Neural cell (in vitro differentiated cells): ENCODE results near the gene FASLG. TPM values are rescaled to one million over a fixed set of nuclear protein-coding genes. Genes with fewer than 3 reads are reported as not detected.

Experiments
- H2AFZ ChIP-seq: fragments of 200-600, 300-800 bp; sonication (generic), shearing (Covaris generic); 2 replicates; pipeline ENCODE4 v1.6.0; 2014; ENCODE audit warnings: low read depth, mild to moderate bottlenecking, antibody characterized with exemption, low read length, moderate library complexity
- H3F3A ChIP-seq: fragments of 200-600 bp; shearing (Covaris generic); 2 replicates; pipeline ENCODE4 v1.6.1; 2016; ENCODE audit warnings: mild to moderate bottlenecking, moderate library complexity, mixed read lengths, antibody characterized with exemption, low read length; ENCODE audit not compliant: insufficient read depth, poor library complexity, severe bottlenecking
- H3K27ac ChIP-seq: fragments of 200-600, 300-800 bp; sonication (generic), shearing (Covaris generic); 2 replicates; pipeline ENCODE4 v1.5.1; 2014; ENCODE audit warnings: mild to moderate bottlenecking, low read length, moderate library complexity
- H3K27me3 ChIP-seq: fragments of 300-800, 200-600 bp; sonication (generic), shearing (Covaris generic); 2 replicates; pipeline ENCODE4 v1.6.0; 2014; ENCODE audit warnings: mild to moderate bottlenecking, low read depth, low read length, moderate library complexity; ENCODE audit not compliant: insufficient read depth
- H3K36me3 ChIP-seq: fragments of 300-800, 200-600 bp; sonication (generic), shearing (Covaris generic); 2 replicates; pipeline ENCODE4 v1.5.1; 2014; ENCODE audit warnings: mild to moderate bottlenecking, antibody characterized with exemption, low read length, moderate library complexity; ENCODE audit not compliant: insufficient read depth
- H3K4me2 ChIP-seq: fragments of 300-800, 200-600 bp; sonication (generic), shearing (Covaris generic); 2 replicates; pipeline ENCODE4 v1.6.0; 2014; ENCODE audit warnings: mild to moderate bottlenecking, low read length
- H3K4me3 ChIP-seq: fragments of 300-800, 200-600 bp; sonication (generic), shearing (Covaris generic); 2 replicates; pipeline ENCODE4 v1.5.1; 2014; ENCODE audit warnings: mild to moderate bottlenecking, low read length, moderate library complexity
- H3K79me2 ChIP-seq: fragments of 200-600 bp; shearing (Covaris generic); replicated peaks from 2 replicates; pipeline ENCODE4 v1.6.0; 2014; ENCODE audit warnings: mild to moderate bottlenecking, low read length, moderate library complexity; ENCODE audit not compliant: insufficient read depth
- H3K9ac ChIP-seq: fragments of 300-800, 200-600 bp; sonication (generic), shearing (Covaris generic); 2 replicates; pipeline ENCODE4 v1.6.1; 2016; ENCODE audit warnings: mild to moderate bottlenecking, low read length, mixed read lengths
- H3K9me2 ChIP-seq: fragments of 200-600 bp; shearing (Covaris generic); 2 replicates; pipeline ENCODE4 v1.6.1; 2016; ENCODE audit warnings: mild to moderate bottlenecking, low read length, mixed read lengths; ENCODE audit not compliant: insufficient read depth
- H3K9me3 ChIP-seq: fragments of 200-600, 300-800 bp; sonication (generic), shearing (Covaris generic); 2 replicates; pipeline ENCODE4 v1.6.1; 2016; ENCODE audit warnings: mild to moderate bottlenecking, mixed run types, low read length, moderate library complexity, mixed read lengths
- H4K20me1 ChIP-seq: fragments of 200-600 bp; shearing (Covaris generic); 2 replicates; pipeline ENCODE4 v1.6.1; 2016; ENCODE audit warnings: mild to moderate bottlenecking, mixed run types; ENCODE audit not compliant: insufficient read depth
- CTCF ChIP-seq: fragments of 450-650 bp; IDR thresholded peaks from 2 replicates; pipeline ENCODE4 v1.5.1; 2014; ENCODE audit warnings: antibody characterized with exemption, mild to moderate bottlenecking, moderate library complexity; ENCODE audit not compliant: poor library complexity, severe bottlenecking
- EP300 ChIP-seq: fragments of 450-650 bp; conservative IDR thresholded peaks from 2 replicates; pipeline ENCODE4 v1.6.1; 2014; ENCODE audit warnings: antibody characterized with exemption, mild to moderate bottlenecking, moderate library complexity; ENCODE audit not compliant: poor library complexity, severe bottlenecking
- EZH2 ChIP-seq: fragments of 200-600, 300-800 bp; shearing (Covaris generic), sonication (generic); IDR thresholded peaks from 2 replicates; pipeline ENCODE4 v1.6.1; 2014; ENCODE audit warnings: antibody characterized with exemption, low read length, borderline replicate concordance, mild to moderate bottlenecking; ENCODE audit not compliant: insufficient read depth, poor library complexity, severe bottlenecking
- MXI1 ChIP-seq: fragments of 450-650 bp; conservative IDR thresholded peaks from 2 replicates; pipeline ENCODE4 v1.6.1; 2014; ENCODE audit warnings: antibody characterized with exemption, mild to moderate bottlenecking; ENCODE audit not compliant: poor library complexity, severe bottlenecking
- POLR2AphosphoS5 ChIP-seq: IDR thresholded peaks from 2 replicates; pipeline ENCODE4 v1.6.1; 2012
- RAD21 ChIP-seq: fragments of 450-650 bp; conservative IDR thresholded peaks from 2 replicates; pipeline ENCODE4 v1.6.1; 2014; ENCODE audit warnings: antibody characterized with exemption, mild to moderate bottlenecking, moderate library complexity
- REST ChIP-seq: IDR thresholded peaks from 2 replicates; pipeline ENCODE4 v1.6.1; 2012; ENCODE audit warnings: borderline replicate concordance
- SMC3 ChIP-seq: fragments of 450-650 bp; conservative IDR thresholded peaks from 2 replicates; pipeline ENCODE4 v1.6.1; 2014; ENCODE audit warnings: antibody characterized with exemption, mild to moderate bottlenecking, moderate library complexity; ENCODE audit not compliant: poor library complexity
- TAF1 ChIP-seq: IDR thresholded peaks from 2 replicates; pipeline ENCODE4 v1.6.1; 2012; ENCODE audit warnings: low read depth
- polyA plus RNA-seq: library from polyadenylated mRNA; depleted of rRNA; stranded (reverse); fragments of >200 nt; gene quantifications from 2 replicates; pipeline ENCODE4 v1.2.3, GENCODE V29; 2014

The FASLG gene
- polyA plus RNA-seq, 1 donor from 2014 or later, result not detected

DNA sequence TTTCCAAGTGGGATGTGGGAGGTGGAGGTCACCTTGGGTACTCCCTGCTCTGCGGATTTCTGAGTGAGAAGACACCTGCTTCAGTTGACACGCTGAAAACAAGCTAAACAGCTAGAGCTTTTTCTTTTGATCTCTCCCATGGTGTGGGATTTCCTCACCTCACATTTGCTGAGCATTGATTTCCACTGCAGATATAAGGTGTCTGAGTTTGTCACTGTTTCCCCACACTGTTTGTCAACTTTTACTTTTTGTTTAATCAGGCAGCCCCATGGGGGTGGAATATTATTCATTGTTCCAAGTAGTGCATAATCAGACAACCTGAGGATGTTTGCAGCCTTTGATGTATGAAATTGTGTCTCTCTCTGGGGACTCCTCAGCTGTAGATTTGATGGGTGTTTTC, 49.5 kb downstream of the FASLG start:
- no peaks in the 10 kb centered on the region for H3F3A ChIP-seq
- H3K27me3 ChIP-seq, result no peaks in the 10 kb centered on the region
- H3K79me2 ChIP-seq, result no peaks in the 10 kb centered on the region
- H3K9me2 ChIP-seq, result no peaks in the 10 kb centered on the region
- no peaks in the 10 kb centered on the region for H3K36me3 ChIP-seq
- H4K20me1 ChIP-seq, result no peaks in the 10 kb centered on the region
- H2AFZ ChIP-seq, result no peak overlapping the region
- no peak overlapping the region for H3K4me2 ChIP-seq
- TF ChIP-seq EZH2 (no peak), CTCF (no peak), EP300 (no peak), TAF1 (no peak), MXI1 (no peak), REST (no peak), POLR2AphosphoS5 (no peak), SMC3 (no peak), RAD21 (no peak)
- H3K27ac ChIP-seq, result no peak overlapping the region
- no peak overlapping the region for H3K9ac ChIP-seq
- no peaks in the 10 kb centered on the region for H3K9me3 ChIP-seq
- no peak overlapping the region for H3K4me3 ChIP-seq

DNA sequence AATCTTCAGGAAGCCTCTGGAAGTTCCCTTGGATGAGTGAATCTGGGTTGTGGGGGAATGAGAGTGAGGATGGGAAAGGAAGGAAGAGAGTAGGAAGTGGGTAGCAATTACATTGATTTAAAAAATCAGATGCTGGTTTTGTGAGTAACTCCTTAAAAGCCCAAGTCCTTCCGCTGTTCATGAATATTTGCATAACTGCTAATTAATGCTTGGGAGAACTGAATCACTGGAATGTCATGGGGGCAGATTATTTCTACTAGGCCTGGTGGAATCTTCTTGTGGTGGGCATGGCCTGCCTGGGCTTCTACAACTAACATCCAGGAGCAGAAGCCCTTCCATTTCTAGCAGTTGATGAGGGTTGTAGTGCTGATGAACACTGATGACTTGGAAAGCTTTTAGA, 52.7 kb downstream of the FASLG start:
- no peaks in the 10 kb centered on the region for H3K9me3 ChIP-seq
- H3K9me2 ChIP-seq, result no peaks in the 10 kb centered on the region
- H3K79me2 ChIP-seq, result no peaks in the 10 kb centered on the region
- TF ChIP-seq REST, result no peak
- no peak for TF ChIP-seq TAF1
- TF ChIP-seq MXI1, result no peak
- TF ChIP-seq SMC3, result no peak
- no peak for TF ChIP-seq RAD21
- TF ChIP-seq EP300, result no peak
- TF ChIP-seq POLR2AphosphoS5, result no peak
- no peak for TF ChIP-seq EZH2
- TF ChIP-seq CTCF, result no peak
- no peak overlapping the region for H3K4me3 ChIP-seq
- H2AFZ ChIP-seq, result no peak overlapping the region
- H3K9ac ChIP-seq, result no peak overlapping the region
- no peaks in the 10 kb centered on the region for H3K27me3 ChIP-seq
- no peaks in the 10 kb centered on the region for H3K36me3 ChIP-seq
- H3F3A ChIP-seq, result no peaks in the 10 kb centered on the region
- no peak overlapping the region for H3K27ac ChIP-seq
- no peak overlapping the region for H3K4me2 ChIP-seq
- no peaks in the 10 kb centered on the region for H4K20me1 ChIP-seq
